ENCODE results near the gene RHOT1.
A peak's percentile ranks its signal among the peaks of the same experiment; 100 is the strongest.
"Not testable (repeated sequence)": the region's sequence is repeated elsewhere in the genome, so short reads cannot be mapped to it uniquely, and the experiment has no call there.

Gene RHOT1

GRCh38 chr17:32120716-32121115, 21.6 kb upstream of the RHOT1 start:
- DNase-seq (ENCODE audit: extremely low spot score, insufficient read length, low read depth): no peak
- FAIRE-seq: no peak

GRCh38 chr17:32123782-32124181, 18.5 kb upstream of the RHOT1 start:
- no peak for FAIRE-seq
- DNase-seq (ENCODE audit: extremely low spot score, insufficient read length, low read depth): no peak

GRCh38 chr17:32124985-32125847, 17.1 kb upstream of the RHOT1 start:
- no peak for FAIRE-seq
- DNase-seq (ENCODE audit: extremely low spot score, insufficient read length, low read depth): no peak

DNA sequence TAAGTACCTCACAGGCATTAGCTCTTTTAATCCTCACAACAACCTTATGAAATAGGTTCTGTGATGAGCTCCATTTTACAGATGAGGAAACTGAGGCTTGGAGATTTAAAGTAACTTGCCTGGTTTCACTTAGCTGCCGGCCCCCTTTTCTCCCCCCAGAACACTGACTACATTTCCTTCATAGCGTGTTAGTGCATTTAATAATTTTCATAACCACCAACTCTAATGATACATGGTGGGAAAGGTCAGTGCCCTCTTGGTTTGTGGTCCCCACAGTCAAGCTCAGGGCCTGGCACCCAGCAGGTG, 16.5 kb upstream of the RHOT1 start:
- DNase-seq (ENCODE audit: extremely low spot score, insufficient read length, low read depth) (no peak), FAIRE-seq (no peak)

- DNase-seq (ENCODE audit: extremely low spot score, insufficient read length, low read depth) (no peak), FAIRE-seq (no peak)
Observed at GRCh38 chr17:32126325-32126724, 16.0 kb upstream of the RHOT1 start.

DNA sequence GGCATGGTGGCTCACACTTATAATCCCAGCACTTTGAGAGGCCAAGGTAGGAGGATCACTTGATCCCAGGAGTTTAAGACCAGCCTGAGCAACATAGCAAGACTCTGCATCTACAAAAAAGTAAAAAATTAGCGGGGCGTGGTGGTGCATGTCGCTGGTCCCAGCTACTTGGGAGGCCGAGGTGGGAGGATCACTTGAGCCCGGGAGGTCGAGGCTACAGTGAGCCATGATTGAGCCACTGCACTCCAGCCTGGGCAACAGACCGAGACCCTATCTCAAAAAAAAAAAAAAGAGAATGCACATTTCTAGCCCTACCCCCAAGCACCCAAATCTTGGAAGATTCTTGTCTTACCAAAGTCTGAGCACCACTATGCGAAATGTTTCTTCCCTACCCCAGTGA, 15.6 kb upstream of the RHOT1 start:
- DNase-seq (ENCODE audit: extremely low spot score, insufficient read length, low read depth) (no peak), FAIRE-seq (no peak)

DNA sequence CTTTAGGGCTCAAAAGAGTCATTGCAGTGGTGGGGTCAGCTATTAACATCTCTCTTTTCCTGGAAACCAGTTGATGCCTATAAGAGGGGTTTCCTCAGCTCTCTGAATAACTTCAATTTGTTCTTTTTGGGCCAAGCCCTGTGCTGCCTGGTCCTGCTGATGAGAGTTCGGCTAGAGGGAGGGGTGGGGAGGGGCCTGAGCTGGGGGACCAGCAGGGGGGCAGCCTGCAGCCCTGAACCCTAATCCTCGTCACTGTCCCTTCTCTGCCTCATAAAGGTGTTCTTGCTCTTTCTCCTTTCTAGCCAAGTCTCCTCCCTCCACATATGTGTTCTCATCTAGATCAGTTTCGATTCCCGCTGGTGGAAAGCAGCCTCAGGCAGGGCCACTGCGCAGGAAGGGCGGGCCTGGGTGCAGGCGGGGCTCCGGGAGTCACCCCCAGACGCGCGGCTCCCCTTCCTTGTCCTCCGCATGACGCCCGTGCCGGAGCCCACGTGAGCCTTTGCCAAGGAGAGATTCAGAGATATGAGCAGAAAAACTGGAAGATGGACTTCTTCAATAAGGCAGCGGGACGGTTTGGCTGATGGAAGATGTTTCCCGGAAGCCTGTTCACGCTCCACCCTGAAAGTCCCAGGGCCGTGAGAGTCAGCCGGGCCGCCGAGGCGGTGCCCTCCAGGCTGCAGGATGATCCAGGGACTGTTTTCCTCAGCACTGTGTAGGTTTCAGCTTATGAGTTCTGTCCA, 15.0 kb upstream of the RHOT1 start:
- DNase-seq (ENCODE audit: extremely low spot score, insufficient read length, low read depth): peak; percentile 64
- FAIRE-seq: peak; percentile 92

- FAIRE-seq; DNase-seq (ENCODE audit: extremely low spot score, insufficient read length, low read depth): not testable (repeated sequence)
Observed at GRCh38 chr17:32128470-32128869, 13.8 kb upstream of the RHOT1 start.

DNA sequence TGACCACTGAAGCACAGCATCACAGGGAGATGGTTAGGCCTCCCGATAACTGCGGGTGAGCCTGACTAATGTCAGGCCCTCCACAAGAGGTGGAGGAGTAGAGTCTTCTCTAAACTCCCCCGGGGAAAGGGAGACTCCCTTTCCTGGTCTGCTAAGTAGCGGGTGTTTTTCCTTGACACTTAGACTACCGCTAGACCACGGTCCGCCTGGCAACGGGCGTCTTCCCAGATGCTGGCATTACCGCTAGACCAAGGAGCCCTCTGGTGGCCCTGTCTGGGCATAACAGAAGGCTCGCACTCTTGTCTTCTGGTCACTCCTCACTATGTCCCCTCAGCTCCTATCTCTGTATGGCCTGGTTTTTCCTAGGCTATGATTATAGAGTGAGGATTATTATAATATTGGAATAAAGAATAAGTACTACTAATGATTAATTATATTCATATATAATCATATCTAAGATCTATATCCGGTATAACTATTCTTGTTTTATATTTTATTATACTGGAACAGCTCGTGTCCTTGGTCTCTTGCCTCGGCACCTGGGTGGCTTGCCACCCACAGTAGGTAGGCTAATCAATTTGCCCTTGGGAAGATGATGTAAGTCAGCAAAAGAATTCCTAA, 6.7 kb upstream of the RHOT1 start:
- DNase-seq (ENCODE audit: extremely low spot score, insufficient read length, low read depth); FAIRE-seq: not testable (repeated sequence)

DNA sequence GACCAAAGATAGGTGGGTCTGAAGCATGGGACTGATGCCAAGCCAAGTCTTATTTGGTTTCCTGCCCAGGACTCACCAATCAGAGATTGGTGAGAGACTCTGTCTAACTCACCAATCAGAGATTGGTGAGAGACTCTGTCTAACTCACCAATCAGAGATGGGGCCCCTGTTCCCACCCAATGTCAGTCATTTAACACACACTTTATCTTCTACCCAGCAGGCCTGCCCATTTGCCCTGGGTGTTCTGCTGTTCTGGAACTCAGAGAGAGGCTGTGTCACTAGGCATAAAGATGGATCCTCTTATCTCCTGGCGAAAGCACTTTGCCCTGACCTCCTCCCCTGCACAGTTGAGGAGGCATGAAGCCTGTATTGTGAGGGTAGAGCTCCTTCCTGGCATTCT, 5.4 kb upstream of the RHOT1 start:
- DNase-seq (ENCODE audit: extremely low spot score, insufficient read length, low read depth) (no peak), FAIRE-seq (no peak)

DNA sequence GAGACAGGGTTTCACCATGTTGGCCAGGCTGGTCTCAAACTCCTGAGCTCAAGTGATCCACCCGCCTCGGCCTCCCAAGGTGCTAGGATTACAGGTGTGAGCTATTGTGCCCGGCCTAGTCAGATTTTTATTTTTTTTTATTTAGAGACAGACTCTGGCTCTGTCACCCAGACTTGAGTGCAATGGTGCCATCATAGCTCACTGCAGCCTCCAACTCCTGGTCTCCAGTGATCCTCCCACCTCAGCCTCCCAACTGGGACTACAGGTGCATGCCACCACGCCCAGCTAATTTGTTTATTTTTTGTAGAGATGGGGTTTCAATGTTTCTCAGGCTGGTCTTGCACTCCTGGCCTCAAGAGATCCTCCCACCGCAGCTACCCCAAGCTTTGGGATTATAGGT, 2.8 kb upstream of the RHOT1 start:
- not testable (repeated sequence) for DNase-seq (ENCODE audit: extremely low spot score, insufficient read length, low read depth)

GRCh38 chr17:32141258-32141657, 1.0 kb upstream of the RHOT1 start:
- no peak for DNase-seq (ENCODE audit: extremely low spot score, insufficient read length, low read depth)
- FAIRE-seq: no peak

More for the DNA sequence above, 2.8 kb upstream of the RHOT1 start:
- FAIRE-seq: not testable (repeated sequence)

GRCh38 chr17:32141679-32142037, 644 bp upstream of the RHOT1 start:
- no peak for FAIRE-seq
- DNase-seq (ENCODE audit: extremely low spot score, insufficient read length, low read depth): no peak

DNA sequence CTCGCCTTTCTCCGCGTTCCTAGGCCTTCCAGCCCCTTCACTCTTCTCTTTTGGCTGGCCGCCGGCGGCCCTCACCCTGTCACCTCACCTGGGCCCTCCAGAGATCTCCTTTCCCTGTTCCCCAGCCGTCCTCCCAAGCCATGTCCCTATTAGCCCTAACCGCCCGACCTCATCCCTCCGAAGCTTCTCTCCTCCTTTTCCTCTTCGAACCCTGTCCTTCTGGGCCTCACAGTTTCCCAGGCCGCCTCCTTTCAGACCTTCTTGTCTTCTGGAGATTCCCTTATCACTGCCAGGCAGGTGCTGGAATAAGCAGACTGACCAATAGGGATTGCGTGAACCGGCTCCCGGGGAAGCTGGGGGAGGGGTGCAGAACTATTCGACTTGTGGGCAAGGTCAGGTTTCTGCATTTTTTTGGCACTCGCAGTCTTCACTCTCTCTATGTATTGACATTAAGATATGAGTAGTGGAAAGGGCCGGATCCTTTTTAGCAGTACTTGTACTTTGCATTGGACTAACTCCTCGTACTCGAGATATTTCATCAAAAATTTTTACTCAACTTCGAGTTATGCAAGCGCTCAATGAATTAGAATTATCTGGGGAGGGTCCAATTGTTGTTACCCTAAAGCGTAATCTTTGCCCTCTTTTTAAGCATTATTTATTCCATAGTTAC, 690 bp downstream of the RHOT1 start:
- no peak for FAIRE-seq
- no peak for DNase-seq (ENCODE audit: extremely low spot score, insufficient read length, low read depth)

DNA sequence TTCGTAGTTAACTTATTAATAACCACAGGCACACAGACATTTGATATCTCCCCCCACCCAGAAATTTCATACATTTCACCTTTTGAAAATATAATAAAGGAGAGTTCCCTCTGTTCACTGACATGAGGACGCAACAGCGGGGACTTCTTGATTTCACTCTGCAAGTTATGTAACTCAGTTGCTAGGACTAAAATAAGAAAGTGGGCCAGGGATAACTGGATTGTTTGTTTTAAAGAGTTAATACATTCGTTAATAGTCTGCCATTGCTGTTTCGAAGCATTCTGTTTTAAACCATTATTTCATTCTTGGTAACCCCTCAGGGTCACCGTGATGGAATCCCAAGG, 1.2 kb downstream of the RHOT1 start:
- DNase-seq (ENCODE audit: extremely low spot score, insufficient read length, low read depth) (no peak), FAIRE-seq (no peak)

DNA sequence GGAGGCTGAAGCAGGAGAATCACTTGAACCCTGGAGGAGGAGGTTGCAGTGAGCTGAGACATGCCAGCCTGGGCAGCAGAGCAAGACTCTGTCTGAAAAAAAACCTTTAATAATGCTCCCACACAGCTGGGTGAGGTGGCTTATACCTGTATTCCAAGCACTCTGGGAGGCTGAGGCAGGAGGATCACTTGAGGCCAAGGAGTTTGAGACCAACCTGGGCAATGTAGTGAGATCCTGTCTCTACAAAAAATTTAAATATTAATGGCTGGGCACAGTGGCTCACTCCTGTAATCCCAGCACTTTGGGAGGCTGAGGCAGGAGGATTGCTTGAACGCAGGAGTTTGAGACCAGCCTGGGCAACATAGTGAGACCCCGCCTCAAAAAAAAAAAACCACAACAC, 2.1 kb downstream of the RHOT1 start:
- not testable (repeated sequence) for FAIRE-seq

DNA sequence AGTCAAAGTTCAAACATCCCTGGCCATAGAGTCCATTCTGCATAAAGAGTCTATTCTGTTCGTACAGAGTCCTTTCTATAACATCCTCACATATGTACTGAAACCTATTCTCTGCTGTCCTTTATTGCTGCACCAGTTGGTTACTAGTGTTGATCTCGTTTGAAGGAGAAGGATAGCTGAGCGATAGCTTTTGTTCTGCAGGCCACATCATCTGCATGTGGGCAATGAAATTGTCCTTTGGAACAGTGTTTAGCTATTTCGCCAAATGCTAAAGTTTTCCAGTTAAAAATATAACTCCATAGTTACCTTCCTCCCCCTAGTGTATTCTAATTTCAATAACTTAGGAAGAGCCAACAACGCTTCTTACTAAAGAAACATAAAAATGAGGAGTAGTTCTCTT, 6.0 kb downstream of the RHOT1 start:
- FAIRE-seq (no peak), DNase-seq (ENCODE audit: extremely low spot score, insufficient read length, low read depth) (no peak)

More for the DNA sequence above, 2.1 kb downstream of the RHOT1 start:
- DNase-seq (ENCODE audit: extremely low spot score, insufficient read length, low read depth): not testable (repeated sequence)

- no peak for DNase-seq (ENCODE audit: extremely low spot score, insufficient read length, low read depth)
- no peak for FAIRE-seq
Observed at GRCh38 chr17:32150358-32150757, 8.1 kb downstream of the RHOT1 start.

DNA sequence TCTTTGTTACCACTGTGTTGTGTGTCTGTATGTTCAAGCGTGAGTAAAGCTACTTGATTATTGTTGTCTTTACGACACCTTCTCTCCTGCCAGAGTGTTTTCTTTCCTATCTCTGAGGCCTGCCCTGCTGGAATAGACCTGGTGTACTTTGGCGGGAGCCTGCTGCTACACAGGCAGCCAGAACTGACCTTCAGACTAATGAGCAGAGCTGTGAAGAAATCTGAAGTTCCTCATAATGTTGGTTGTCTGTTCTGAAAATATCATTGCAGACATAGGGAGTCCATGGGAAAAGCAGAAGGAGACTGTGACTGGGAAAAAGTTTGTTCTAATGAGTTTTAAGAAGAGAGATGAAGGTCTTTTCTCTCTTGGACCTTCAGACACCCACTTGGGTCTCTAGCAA, 9.8 kb downstream of the RHOT1 start:
- FAIRE-seq (no peak), DNase-seq (ENCODE audit: extremely low spot score, insufficient read length, low read depth) (no peak)

GRCh38 chr17:32155896-32156295, 13.6 kb downstream of the RHOT1 start:
- no peak for DNase-seq (ENCODE audit: extremely low spot score, insufficient read length, low read depth)
- FAIRE-seq: no peak

GRCh38 chr17:32156656-32157055, 14.4 kb downstream of the RHOT1 start:
- DNase-seq (ENCODE audit: extremely low spot score, insufficient read length, low read depth): no peak
- no peak for FAIRE-seq
